WERI-Rb-1 (cell line): ENCODE measurements around the gene RHBDF2.
"Not testable (repeated sequence)": the region's sequence is repeated elsewhere in the genome, so short reads cannot be mapped to it uniquely, and the experiment has no call there.

ENCODE experiments used
- DNase-seq: peaks from one replicate; pipeline ENCODE4 v3.0.0-alpha.2; 2020
- H3K27ac ChIP-seq: fragments of 250-450 bp; sonication (Bioruptor Pico); 2 replicates; pipeline ENCODE4 v1.5.1; 2020; ENCODE audit warnings: mild to moderate bottlenecking, moderate library complexity
- H3K27me3 ChIP-seq: fragments of 250-450 bp; sonication (Bioruptor Pico); 2 replicates; pipeline ENCODE4 v1.5.1; 2021; ENCODE audit warnings: mild to moderate bottlenecking, low read depth, moderate library complexity; ENCODE audit not compliant: insufficient read depth, severe bottlenecking
- H3K36me3 ChIP-seq: fragments of 250-450 bp; sonication (Bioruptor Pico); 2 replicates; pipeline ENCODE4 v1.5.1; 2020; ENCODE audit warnings: mild to moderate bottlenecking, moderate library complexity
- H3K4me3 ChIP-seq: 2 replicates; pipeline ENCODE4 v1.5.1; 2011; ENCODE audit warnings: low read depth, mild to moderate bottlenecking, control low read depth, low read length
- H3K9me3 ChIP-seq: fragments of 250-450 bp; sonication (Bioruptor Pico); 2 replicates; pipeline ENCODE4 v1.5.1; 2021; ENCODE audit warnings: mild to moderate bottlenecking, moderate library complexity; ENCODE audit not compliant: severe bottlenecking
- CTCF ChIP-seq: IDR thresholded peaks from 2 replicates; pipeline ENCODE4 v1.5.1; 2011; ENCODE audit warnings: low read depth, mild to moderate bottlenecking, control low read depth, inconsistent platforms, low read length

RHBDF2 gene

DNA sequence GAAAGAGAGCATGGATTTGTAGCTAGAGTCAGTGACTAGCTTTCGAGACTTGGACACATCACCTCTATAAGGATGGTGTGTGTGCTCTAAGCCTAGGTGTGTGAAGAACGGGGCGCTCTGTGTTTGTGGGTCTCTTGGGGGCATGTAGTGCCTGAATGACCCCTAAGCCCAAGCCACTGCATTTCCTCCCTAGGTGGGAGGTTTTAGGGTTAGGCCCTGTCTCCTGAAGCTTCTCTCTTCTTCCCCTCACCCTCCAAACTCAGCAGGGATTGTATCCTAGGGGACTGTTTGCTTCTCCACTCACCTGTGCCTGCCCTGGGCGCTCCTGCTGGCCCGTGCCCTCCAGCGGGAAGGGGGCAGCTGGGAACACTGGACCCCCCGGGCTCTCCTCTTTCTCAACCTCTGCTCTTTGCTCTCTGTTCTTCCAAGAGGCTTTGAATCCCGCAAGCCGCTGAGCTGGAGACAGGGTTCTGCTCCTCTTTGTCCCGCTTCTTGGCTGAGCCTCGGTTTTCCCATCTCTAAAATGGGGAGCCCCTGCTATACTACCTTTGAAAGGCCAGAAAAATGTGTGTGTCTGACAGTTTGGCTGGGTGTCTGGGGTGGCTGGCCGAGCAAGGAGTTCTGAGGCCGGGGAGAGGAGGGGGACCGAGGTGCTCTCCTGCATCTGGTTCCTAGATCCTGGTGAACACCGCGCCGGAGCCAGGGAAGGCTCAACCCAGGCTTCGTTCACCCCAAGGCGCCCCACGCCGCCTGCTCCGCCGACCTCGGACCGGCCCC is 35.5 kb upstream of the RHBDF2 start:
- H3K4me3 ChIP-seq = no peak overlapping the region
- H3K27me3 ChIP-seq = no peaks in the 10 kb centered on the region
- H3K36me3 ChIP-seq = peaks cover 2% of the 10 kb centered on the region; the same call in 1 of the 2 replicates
- DNase-seq = no peak
- TF ChIP-seq CTCF = no peak
- H3K9me3 ChIP-seq = no peaks in the 10 kb centered on the region
- H3K27ac ChIP-seq = no peak overlapping the region

GRCh38 chr17:76535788-76536510 is 34.7 kb upstream of the RHBDF2 start:
- H3K27ac ChIP-seq = no peak overlapping the region
- no peak for DNase-seq
- H3K4me3 ChIP-seq = no peak overlapping the region
- TF ChIP-seq CTCF = no peak
- H3K27me3 ChIP-seq = no peaks in the 10 kb centered on the region
- H3K36me3 ChIP-seq = no peaks in the 10 kb centered on the region
- H3K9me3 ChIP-seq = no peaks in the 10 kb centered on the region

DNA sequence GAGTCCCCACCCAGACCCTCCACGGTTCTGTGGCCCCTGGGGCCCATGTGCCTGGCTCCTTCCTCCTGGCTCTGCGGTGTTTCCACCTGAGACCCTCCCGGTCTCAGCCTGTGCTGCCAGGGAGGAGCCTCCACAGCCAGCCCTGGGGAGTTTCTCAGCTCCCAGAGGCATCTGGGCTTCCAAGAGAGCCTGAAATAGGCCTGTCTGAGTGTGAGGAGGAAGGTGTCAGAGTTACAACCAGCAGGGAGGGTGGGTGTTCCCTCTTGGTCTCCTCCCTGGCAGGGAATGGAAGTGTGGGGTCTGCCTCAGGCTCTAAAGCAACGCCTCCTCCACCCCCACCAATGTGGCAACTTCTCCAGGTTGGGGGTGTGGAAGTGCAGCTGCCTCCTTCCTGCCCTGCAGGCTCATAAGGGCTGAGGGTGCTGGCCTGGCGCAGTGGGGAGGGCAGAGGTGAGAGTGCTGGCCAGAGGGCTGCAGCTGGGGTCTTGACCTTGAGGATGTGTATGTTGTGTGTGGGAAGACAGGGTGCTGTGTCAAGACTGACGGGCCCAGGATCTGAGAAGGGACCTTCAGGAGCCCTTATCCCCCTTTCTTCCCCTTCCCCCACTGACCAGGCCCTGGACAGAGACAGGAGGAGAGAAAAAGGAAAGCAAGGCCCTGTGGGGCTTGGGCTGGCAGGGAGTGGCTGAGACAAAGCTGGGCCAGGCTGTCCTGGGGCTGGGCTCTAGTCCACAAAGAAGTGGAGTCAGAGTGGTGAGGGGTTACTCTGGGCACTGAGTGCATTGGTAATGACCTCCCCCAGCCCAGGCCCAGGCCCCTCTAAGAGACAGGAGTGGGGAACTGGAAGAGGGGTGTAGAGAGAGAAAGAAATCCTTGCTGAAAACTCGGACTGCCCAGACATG is 33.9 kb upstream of the RHBDF2 start:
- DNase-seq = no peak
- peak overlapping the region; percentile 26 for H3K27ac ChIP-seq
- H3K36me3 ChIP-seq = no peaks in the 10 kb centered on the region
- H3K27me3 ChIP-seq = no peaks in the 10 kb centered on the region
- H3K4me3 ChIP-seq = no peak overlapping the region
- no peak for TF ChIP-seq CTCF
- no peaks in the 10 kb centered on the region for H3K9me3 ChIP-seq

- not testable (repeated sequence) for H3K9me3 ChIP-seq, H3K36me3 ChIP-seq, H3K27ac ChIP-seq, DNase-seq, H3K4me3 ChIP-seq, H3K27me3 ChIP-seq
Observed at GRCh38 chr17:76533640-76534359, 32.6 kb upstream of the RHBDF2 start.

GRCh38 chr17:76532072-76532651 is 30.9 kb upstream of the RHBDF2 start:
- Histone ChIP-seq H3K27ac (peak overlapping the region; percentile 61), H3K27me3 (no peaks in the 10 kb centered on the region), H3K4me3 (no peak overlapping the region), H3K9me3 (no peaks in the 10 kb centered on the region), H3K36me3 (no peaks in the 10 kb centered on the region)
- TF ChIP-seq CTCF = no peak
- no peak for DNase-seq
